ENCODE results near the gene SCGB1D2.

The SCGB1D2 gene

GRCh38 chr11:62260261-62260953 is 18.4 kb downstream of the SCGB1D2 start:
- no peak for DNase-seq

DNA sequence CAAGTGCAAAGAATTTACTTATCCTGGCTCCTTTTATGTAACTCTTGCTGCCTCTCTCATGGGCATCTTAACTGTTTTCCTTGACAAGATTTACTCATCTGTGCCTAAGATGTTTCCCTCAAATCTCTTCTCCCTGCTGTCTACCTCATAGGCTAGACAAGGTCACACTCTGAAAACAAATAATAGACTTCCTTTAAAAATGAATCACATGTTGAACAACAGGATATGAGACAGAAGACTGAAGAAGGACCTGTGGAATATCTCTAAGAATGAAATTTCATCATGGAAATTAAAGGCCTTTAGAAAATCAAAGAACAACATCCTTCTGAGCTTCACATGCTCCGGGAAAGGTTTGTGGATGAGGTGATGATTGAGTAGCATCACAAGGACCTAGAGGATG is 22.0 kb downstream of the SCGB1D2 start:
- no peak for DNase-seq

DNA sequence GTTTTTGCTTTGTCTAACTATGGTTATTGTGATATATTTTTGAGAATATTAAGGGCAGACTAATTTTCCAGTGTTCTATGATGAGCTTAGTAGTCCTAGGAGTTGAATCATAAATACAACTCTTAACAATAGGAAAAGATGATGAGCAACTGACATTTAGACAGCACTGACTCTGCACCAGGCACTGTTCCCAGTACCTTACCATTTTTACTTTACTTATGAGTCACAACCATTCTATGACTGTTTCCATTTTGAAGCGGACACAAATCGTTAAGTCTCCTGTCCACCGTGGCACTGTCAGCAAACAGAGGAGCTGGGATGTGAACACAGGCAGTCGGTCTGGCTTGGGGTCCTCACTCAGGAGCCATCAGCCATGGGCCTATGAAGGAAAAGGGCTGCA is 24.5 kb downstream of the SCGB1D2 start:
- no peak for DNase-seq

DNA sequence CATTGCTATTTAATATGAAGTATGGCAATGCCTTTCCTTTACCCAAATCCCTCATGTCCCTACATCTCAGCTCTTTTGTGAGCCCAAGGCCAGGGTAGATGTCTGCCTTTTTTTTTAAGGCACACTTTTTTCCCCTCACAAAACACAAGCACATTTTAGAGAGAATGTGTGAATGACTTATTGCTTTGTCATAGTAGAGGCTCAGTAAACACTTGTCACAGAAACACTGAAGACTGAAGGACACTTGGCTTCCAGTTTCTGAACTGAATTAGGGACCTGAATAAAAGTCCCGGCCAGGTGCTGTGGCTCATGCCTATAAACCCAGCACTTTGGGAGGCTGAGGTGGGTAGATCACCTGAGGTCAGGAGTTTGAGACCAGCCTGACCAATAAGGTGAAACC is 25.0 kb downstream of the SCGB1D2 start:
- no peak for DNase-seq

GRCh38 chr11:62267576-62267975 is 25.5 kb downstream of the SCGB1D2 start:
- DNase-seq: no peak

DNA sequence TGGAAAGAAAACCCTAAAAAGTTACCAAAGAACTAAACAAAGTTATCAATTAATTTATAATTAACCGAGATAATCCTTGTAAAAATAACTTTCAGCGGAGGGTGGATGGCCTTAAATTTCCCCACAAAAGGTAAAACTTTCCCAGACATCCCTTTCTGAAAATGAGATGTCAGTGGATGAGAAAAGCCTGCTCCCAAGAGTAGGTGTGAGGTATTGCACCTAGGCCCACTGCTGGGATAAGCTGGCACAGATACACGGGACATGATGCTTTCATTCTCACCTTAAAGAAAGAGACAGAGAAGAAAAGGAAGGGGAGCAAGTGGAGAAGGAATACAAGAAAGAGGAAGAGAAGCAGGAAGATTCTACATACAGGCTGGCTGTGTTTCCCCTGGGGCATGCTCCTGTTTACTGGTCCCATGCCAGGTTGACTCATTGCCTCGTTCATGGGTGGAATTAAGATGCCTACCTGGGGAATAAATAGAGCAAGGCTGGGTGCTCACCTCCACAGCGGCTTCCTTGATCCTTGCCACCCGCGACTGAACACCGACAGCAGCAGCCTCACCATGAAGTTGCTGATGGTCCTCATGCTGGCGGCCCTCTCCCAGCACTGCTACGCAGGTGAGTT is 27.7 kb downstream of the SCGB1D2 start, which contains the start of gene SCGB2A2:
Gene SCGB2A2, plus strand, starts transcription at position 505 of the 625 bp plus-strand sequence. Its CDS starts 59 bp downstream, at position 564.
- DNase-seq: no peak

DNA sequence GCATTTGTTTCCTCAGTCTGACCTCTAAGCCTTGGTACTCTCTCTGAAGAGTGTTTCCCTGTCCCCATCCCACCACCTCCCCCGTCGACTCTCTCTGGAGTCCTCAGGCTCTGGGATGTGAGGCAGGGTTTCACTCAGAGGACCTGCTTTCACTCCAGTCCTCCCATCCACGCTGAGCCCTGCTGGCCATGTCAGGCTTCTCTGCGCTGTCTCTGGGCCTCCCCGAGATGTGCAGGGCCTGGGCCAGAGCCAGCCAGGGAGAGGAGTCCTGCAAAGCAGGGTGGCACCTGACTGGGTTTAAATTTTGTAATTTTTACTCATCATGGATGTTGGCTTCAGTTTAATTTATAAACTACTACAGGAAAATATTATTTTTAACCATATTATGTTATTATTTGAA is 31.2 kb downstream of the SCGB1D2 start:
- DNase-seq: no peak

- DNase-seq: no peak
Measured at GRCh38 chr11:62273789-62274275, 31.8 kb downstream of the SCGB1D2 start.

DNA sequence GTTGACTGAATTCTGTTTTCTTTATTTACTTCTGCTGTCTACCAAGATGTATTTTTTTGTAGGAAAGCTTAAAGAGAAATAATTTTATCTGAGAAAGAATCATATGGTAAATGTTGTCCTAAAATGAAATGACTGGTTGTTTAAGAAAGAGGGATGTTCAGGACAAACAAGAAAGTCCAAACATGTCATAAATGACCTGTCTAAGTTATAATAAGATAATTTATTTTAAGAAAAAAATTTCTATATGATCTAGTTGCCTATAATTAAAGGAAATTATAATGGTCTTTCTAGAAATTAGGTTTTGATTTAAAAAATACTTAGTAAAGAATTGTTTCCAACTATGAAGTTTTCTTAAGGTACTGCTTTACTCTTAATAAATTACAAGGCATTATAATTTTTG is 38.4 kb downstream of the SCGB1D2 start:
- no peak for DNase-seq

Measured in T-helper 2 cell (primary cell).